Measurements from ENCODE around the gene TRAP1. TPM values are rescaled to one million over a fixed set of nuclear protein-coding genes. Genes with fewer than 3 reads are reported as not detected.

TRAP1 gene
- total RNA-seq, 1 experiment from 2014 or later = 416 TPM

GRCh38 chr16:3751878-3752277, 34.6 kb upstream of the TRAP1 start:
- no peak for DNase-seq (ENCODE audit: low read depth, low spot score)
- peaks cover 4 to 27% of the 10 kb centered on the region in 2 experiments for H3K36me3 ChIP-seq (ENCODE audit: control insufficient read depth in 1 of 2, insufficient read depth in 2 of 2, low read length in 2 of 2)
- H2AFZ ChIP-seq (ENCODE audit: low read depth, low read length, poor library complexity, severe bottlenecking) = no peak overlapping the region
- no peaks in the 10 kb centered on the region; the same call in 1 of the 2 replicates for H3K79me2 ChIP-seq (ENCODE audit: insufficient read depth, low read length)
- RAD21 ChIA-PET (ENCODE audit: low non-redundant PET in 1 of 2, low total read pairs in 2 of 2, uncharacterized antibody in 2 of 2, unreplicated experiment in 2 of 2) = no interaction called here
- no peaks in the 10 kb centered on the region for H3K27me3 ChIP-seq (ENCODE audit: insufficient read depth, low read length)
- CTCF ChIA-PET = no interaction called here
- no peaks in the 10 kb centered on the region; the same call in 1 of the 2 replicates for H4K20me1 ChIP-seq (ENCODE audit: insufficient read depth)
- POLR2A ChIA-PET = no interaction called here
- BruUV-seq (replicated peaks) = no TSS peak
- H3K4me2 ChIP-seq (ENCODE audit: low read length) = no peak overlapping the region
- H3K9me3 ChIP-seq (ENCODE audit: control insufficient read depth in 1 of 2, insufficient read depth in 1 of 2, low read depth in 1 of 2, low read length in 2 of 2) = no peaks in the 10 kb centered on the region
- H3K9me2 ChIP-seq (ENCODE audit: insufficient read depth) = no peaks in the 10 kb centered on the region
- H3K9ac ChIP-seq (ENCODE audit: low read length) = no peak overlapping the region
- H3K4me3 ChIP-seq (replicated peaks in 1 of 2; ENCODE audit: low read depth in 1 of 2, low read length in 2 of 2) = no peak overlapping the region
- no peaks in the 10 kb centered on the region for H3K4me1 ChIP-seq (ENCODE audit: control insufficient read depth in 1 of 2, insufficient read depth in 2 of 2, low read length in 2 of 2)
- TF ChIP-seq FOSL1 (IDR thresholded peaks at IDR 0.05; ENCODE audit: low read depth) (no peak), POLR2AphosphoS5 (IDR thresholded peaks at IDR 0.05; ENCODE audit: low read depth, low read length) (no peak), EGR1 (IDR thresholded peaks at IDR 0.05; ENCODE audit: low read depth) (no peak), ZBTB33 (IDR thresholded peaks at IDR 0.05; ENCODE audit: extremely low read depth, insufficient replicate concordance, low read length) (no peak), MAX (IDR thresholded peaks at IDR 0.05) (no peak), EZH2phosphoT487 (IDR thresholded peaks at IDR 0.05; ENCODE audit: borderline replicate concordance) (no peak), ZNF274 (IDR thresholded peaks at IDR 0.05; ENCODE audit: low read depth, low read length) (no peak), ZFX (IDR thresholded peaks at IDR 0.05) (no peak), TCF7L2 (IDR thresholded peaks at IDR 0.05; ENCODE audit: borderline replicate concordance, extremely low read depth, insufficient read depth, insufficient read length) (no peak), EZH2 (IDR thresholded peaks at IDR 0.05) (no peak), RAD21 (IDR thresholded peaks at IDR 0.05; ENCODE audit: low read depth) (no peak), CEBPB (IDR thresholded peaks at IDR 0.05; ENCODE audit: low read depth) (no peak), POLR2A (IDR thresholded peaks at IDR 0.05; ENCODE audit: borderline replicate concordance, extremely low read depth, insufficient read depth, insufficient read length) (no peak)
- intact Hi-C loops (cut with micrococcal nuclease) = no loop called here
- ATAC-seq = no peak
- no peak overlapping the region for H3K27ac ChIP-seq (ENCODE audit: low read depth, low read length)
